ENCODE measurements around the gene ABI3BP.

Gene ABI3BP

GRCh38 chr3:100761211-100761942 is 231.8 kb downstream of the ABI3BP start:
- no peak for DNase-seq

- no peak for DNase-seq
Observed at GRCh38 chr3:100760377-100760776, 232.8 kb downstream of the ABI3BP start.

- no peak for DNase-seq
Observed at GRCh38 chr3:100759950-100760349, 233.3 kb downstream of the ABI3BP start.

GRCh38 chr3:100759159-100759558 is 234.1 kb downstream of the ABI3BP start:
- no peak for DNase-seq

GRCh38 chr3:100756441-100756840 is 236.8 kb downstream of the ABI3BP start:
- DNase-seq: no peak

GRCh38 chr3:100754563-100755334 is 238.5 kb downstream of the ABI3BP start:
- DNase-seq: no peak

GRCh38 chr3:100753846-100754245 is 239.4 kb downstream of the ABI3BP start:
- no peak for DNase-seq

- DNase-seq: no peak
Observed at GRCh38 chr3:100748967-100749366, 244.3 kb downstream of the ABI3BP start.

GRCh38 chr3:100748220-100748619 is 245.0 kb downstream of the ABI3BP start:
- no peak for DNase-seq

GRCh38 chr3:100746092-100746491 is 247.1 kb downstream of the ABI3BP start:
- DNase-seq: no peak

GRCh38 chr3:100745617-100746016 is 247.6 kb downstream of the ABI3BP start:
- DNase-seq: no peak

- no peak for DNase-seq
Observed at GRCh38 chr3:100744671-100745070, 248.6 kb downstream of the ABI3BP start.

GRCh38 chr3:100743535-100743934 is 249.7 kb downstream of the ABI3BP start:
- DNase-seq: no peak

GRCh38 chr3:100740207-100740606 is 253.0 kb downstream of the ABI3BP start:
- DNase-seq: no peak

GRCh38 chr3:100737334-100737733 is 255.9 kb downstream of the ABI3BP start:
- DNase-seq: no peak

GRCh38 chr3:100732435-100732834 is 260.8 kb downstream of the ABI3BP start:
- DNase-seq: no peak

- DNase-seq: no peak
Observed at GRCh38 chr3:100730524-100730923, 262.7 kb downstream of the ABI3BP start.

- DNase-seq: no peak
Observed at GRCh38 chr3:100726706-100727105, 266.5 kb downstream of the ABI3BP start.

GRCh38 chr3:100725935-100726513 is 267.2 kb downstream of the ABI3BP start:
- DNase-seq: no peak

- DNase-seq: no peak
Observed at GRCh38 chr3:100720426-100720825, 272.8 kb downstream of the ABI3BP start.

- no peak for DNase-seq
Observed at GRCh38 chr3:100719136-100719535, 274.1 kb downstream of the ABI3BP start.

- DNase-seq: no peak
Observed at GRCh38 chr3:100717637-100718487, 275.4 kb downstream of the ABI3BP start.

GRCh38 chr3:100717063-100717462 is 276.2 kb downstream of the ABI3BP start:
- DNase-seq: no peak

All from SHP77 treated with DMSO at 0.1 percent for 48 hours (cell line).